GM23338 (cell line): Measurements from ENCODE around the gene GIMAP4. TPM values are rescaled to one million over a fixed set of nuclear protein-coding genes. Genes with fewer than 3 reads are reported as not detected.

Experiments used
- ATAC-seq: fragments of 200-7000 bp; cut with Tn5 transposase; 3 replicates; pipeline ENCODE4 v1.9.1; 2020
- DNase-seq: peaks from one replicate; pipeline ENCODE4 v3.0.0-alpha.2; 2015; ENCODE audit warnings: low spot score
- H2AFZ ChIP-seq: fragments of 200-600 bp; sonication (generic); 2 replicates; pipeline ENCODE4 v1.8.0; 2016; ENCODE audit warnings: antibody characterized with exemption, mild to moderate bottlenecking, moderate library complexity
- H3F3A ChIP-seq: fragments of 200-600 bp; sonication (generic); replicated peaks from 2 replicates; pipeline ENCODE4 v1.8.0; 2017; ENCODE audit warnings: antibody characterized with exemption, mixed run types, low read depth
- H3K27ac ChIP-seq: fragments of 200-600 bp; sonication (generic); 2 replicates; pipeline ENCODE4 v1.6.1; 2016; ENCODE audit warnings: low read depth
- H3K27me3 ChIP-seq: fragments of 200-600 bp; sonication (generic); 2 replicates; pipeline ENCODE4 v1.8.0; 2016; ENCODE audit warnings: mild to moderate bottlenecking, mixed run types, moderate library complexity; ENCODE audit not compliant: insufficient read depth
- H3K36me3 ChIP-seq: fragments of 200-600 bp; sonication (generic); 2 replicates; pipeline ENCODE4 v1.8.0; 2016; ENCODE audit warnings: mild to moderate bottlenecking; ENCODE audit not compliant: insufficient read depth
- H3K4me1 ChIP-seq: fragments of 200-600 bp; sonication (generic); 2 replicates; pipeline ENCODE4 v1.8.0; 2016; ENCODE audit warnings: mild to moderate bottlenecking, moderate library complexity; ENCODE audit not compliant: insufficient read depth
- H3K4me2 ChIP-seq: fragments of 200-600 bp; sonication (generic); 2 replicates; pipeline ENCODE4 v1.7.1; 2017; ENCODE audit warnings: mixed run types
- H3K4me3 ChIP-seq: fragments of 200-600 bp; sonication (generic); 2 replicates; pipeline ENCODE4 v1.6.1; 2016; ENCODE audit warnings: mixed run types
- H3K79me2 ChIP-seq: fragments of 200-600 bp; sonication (generic); replicated peaks from 2 replicates; pipeline ENCODE4 v1.8.0; 2017; ENCODE audit warnings: mild to moderate bottlenecking; ENCODE audit not compliant: insufficient read depth
- H3K9me2 ChIP-seq: fragments of 200-600 bp; sonication (generic); 2 replicates; pipeline ENCODE4 v1.8.0; 2017; ENCODE audit not compliant: insufficient read depth
- H4K20me1 ChIP-seq: fragments of 200-600 bp; sonication (generic); replicated peaks from 2 replicates; pipeline ENCODE4 v1.8.0; 2017; ENCODE audit warnings: mild to moderate bottlenecking; ENCODE audit not compliant: insufficient read depth
- H3K27ac Mint-ChIP-seq: 2 replicates; pipeline ENCODE4 v1.8.0; 2020; ENCODE audit warnings: inconsistent platforms, mild to moderate bottlenecking, moderate library complexity, mixed read lengths
- H3K27me3 Mint-ChIP-seq: 3 replicates; pipeline ENCODE4 v1.8.0; 2022; ENCODE audit warnings: low read depth, mild to moderate bottlenecking, moderate library complexity, mixed read lengths, inconsistent platforms; ENCODE audit not compliant: insufficient read depth, poor library complexity
- H3K36me3 Mint-ChIP-seq: 3 replicates; pipeline ENCODE4 v1.8.0; 2021; ENCODE audit warnings: low read depth, mild to moderate bottlenecking, inconsistent platforms, moderate library complexity, mixed read lengths
- H3K4me1 Mint-ChIP-seq: 3 replicates; pipeline ENCODE4 v1.8.0; 2020; ENCODE audit warnings: mild to moderate bottlenecking, inconsistent platforms, mixed read lengths
- H3K4me3 Mint-ChIP-seq: 3 replicates; pipeline ENCODE4 v1.8.0; 2021; ENCODE audit warnings: moderate library complexity, mild to moderate bottlenecking, inconsistent platforms, mixed read lengths
- H3K9me3 Mint-ChIP-seq: 3 replicates; pipeline ENCODE4 v1.8.0; 2020; ENCODE audit warnings: moderate library complexity, mild to moderate bottlenecking, inconsistent platforms, mixed read lengths
- CREB1 ChIP-seq: fragments of 250-450 bp; sonication (Bioruptor Pico); IDR thresholded peaks from 2 replicates; pipeline ENCODE4 v1.5.0; 2020; ENCODE audit warnings: low read depth, mild to moderate bottlenecking, moderate library complexity
- EZH2 ChIP-seq: fragments of 200-600 bp; sonication (generic); IDR thresholded peaks from one replicate; pipeline ENCODE4 v1.8.0; 2017; ENCODE audit warnings: antibody characterized with exemption, mild to moderate bottlenecking, low read depth; ENCODE audit not compliant: unreplicated experiment
- EZH2phosphoT487 ChIP-seq: fragments of 200-600 bp; sonication (generic); IDR thresholded peaks from one replicate; pipeline ENCODE4 v1.8.1; 2018; ENCODE audit warnings: antibody characterized with exemption; ENCODE audit not compliant: unreplicated experiment
- JUNB ChIP-seq: IDR thresholded peaks from one replicate; pipeline ENCODE4 v1.6.1; 2016; ENCODE audit warnings: antibody characterized with exemption; ENCODE audit not compliant: unreplicated experiment
- NANOG ChIP-seq: IDR thresholded peaks from 2 replicates; pipeline ENCODE4 v1.6.1; 2016; ENCODE audit warnings: antibody characterized with exemption, borderline replicate concordance
- POLR2AphosphoS5 ChIP-seq: IDR thresholded peaks from 2 replicates; pipeline ENCODE4 v1.6.1; 2016; ENCODE audit warnings: antibody characterized with exemption, low read depth
- STAT1 ChIP-seq: IDR thresholded peaks from one replicate; pipeline ENCODE4 v1.6.1; 2016; ENCODE audit warnings: antibody characterized with exemption; ENCODE audit not compliant: unreplicated experiment
- ZNF114 ChIP-seq: fragments of 250-450 bp; sonication (Bioruptor Pico); IDR thresholded peaks from 2 replicates; pipeline ENCODE4 v1.5.0; 2020; ENCODE audit warnings: mild to moderate bottlenecking, moderate library complexity
- ZNF331 ChIP-seq: fragments of 250-450 bp; sonication (Bioruptor Pico); IDR thresholded peaks from 2 replicates; pipeline ENCODE4 v1.5.0; 2020; ENCODE audit warnings: low read depth, mild to moderate bottlenecking, moderate library complexity
- polyA plus RNA-seq: library from polyadenylated mRNA; unstranded; fragments of >200 nt; fragmentation: Nextera tagmentation; extraction: Ambion mirVana; gene quantifications from 2 replicates; pipeline ENCODE4 v1.2.1, GENCODE V29; 2016
- total RNA-seq: library from RNA; depleted of rRNA; stranded (reverse); fragments of >200 nt; shearing (Covaris generic); gene quantifications from 2 replicates; pipeline ENCODE4 v1.2.3, GENCODE V29; 2014
- TF ChIP-seq, protein P1 (sequence below), 2 experiments: fragments of 200-600 bp in 1 of 2; sonication (generic) in 1 of 2; conservative IDR thresholded peaks; 2 replicates each; pipeline versions ENCODE4 v1.5.1 to v1.6.1; 2016 to 2017; ENCODE audit warnings: antibody characterized with exemption in 2 of 2, low read depth in 2 of 2, mild to moderate bottlenecking in 2 of 2, moderate library complexity in 1 of 2
- TF ChIP-seq, protein P2 (sequence below): fragments of 250-450 bp; sonication (Bioruptor Pico); IDR thresholded peaks from 2 replicates; pipeline ENCODE4 v1.5.0; 2020; ENCODE audit warnings: mild to moderate bottlenecking, moderate library complexity
- TF ChIP-seq, protein P3 (sequence below): IDR thresholded peaks from one replicate; pipeline ENCODE4 v1.6.1; 2018; ENCODE audit warnings: antibody characterized with exemption; ENCODE audit not compliant: unreplicated experiment
- TF ChIP-seq, protein P4 (sequence below): IDR thresholded peaks from 2 replicates; pipeline ENCODE4 v1.6.1; 2016; ENCODE audit warnings: antibody characterized with exemption

Gene GIMAP4
- total and polyA plus RNA-seq, 2 experiments from 2014 or later, result not detected

DNA sequence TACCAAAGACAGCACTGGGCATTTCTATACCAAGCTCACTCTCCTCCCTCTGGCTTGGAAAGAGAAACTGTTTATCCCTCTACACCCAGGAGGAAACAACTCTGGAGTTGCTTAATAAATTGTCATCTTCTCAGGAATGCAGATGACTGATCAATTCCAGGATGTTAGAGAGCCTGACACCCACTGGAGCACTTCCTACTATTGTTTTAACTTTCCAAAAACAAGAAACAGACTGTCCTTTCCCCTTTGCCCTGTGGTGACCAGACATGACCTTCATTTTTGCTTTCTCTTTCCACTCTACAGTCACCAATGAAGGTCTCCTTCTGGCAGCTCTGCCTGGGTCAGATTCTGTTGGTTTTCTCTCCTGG is 19.6 kb downstream of the GIMAP4 start:
- no peaks in the 10 kb centered on the region for H3K4me1 Mint-ChIP-seq
- DNase-seq, result no peak
- H3K27ac Mint-ChIP-seq, result no peak overlapping the region
- Histone ChIP-seq H2AFZ (no peak overlapping the region), H3K36me3 (no peaks in the 10 kb centered on the region), H4K20me1 (no peaks in the 10 kb centered on the region), H3K9me2 (no peaks in the 10 kb centered on the region; the same call in none of the 2 replicates), H3K4me2 (no peak overlapping the region), H3K4me1 (no peaks in the 10 kb centered on the region), H3K27ac (no peak overlapping the region), H3K27me3 (no peaks in the 10 kb centered on the region), H3K4me3 (no peak overlapping the region), H3F3A (no peaks in the 10 kb centered on the region), H3K79me2 (no peaks in the 10 kb centered on the region)
- TF ChIP-seq CREB1 (CRISPR knock-in tag) (no peak), EZH2 (no peak), JUNB (no peak), ZNF114 (CRISPR knock-in tag) (no peak), POLR2AphosphoS5 (no peak), STAT1 (no peak), EZH2phosphoT487 (no peak), NANOG (no peak), ZNF331 (CRISPR knock-in tag) (no peak)
- TF ChIP-seq, protein P1, sequence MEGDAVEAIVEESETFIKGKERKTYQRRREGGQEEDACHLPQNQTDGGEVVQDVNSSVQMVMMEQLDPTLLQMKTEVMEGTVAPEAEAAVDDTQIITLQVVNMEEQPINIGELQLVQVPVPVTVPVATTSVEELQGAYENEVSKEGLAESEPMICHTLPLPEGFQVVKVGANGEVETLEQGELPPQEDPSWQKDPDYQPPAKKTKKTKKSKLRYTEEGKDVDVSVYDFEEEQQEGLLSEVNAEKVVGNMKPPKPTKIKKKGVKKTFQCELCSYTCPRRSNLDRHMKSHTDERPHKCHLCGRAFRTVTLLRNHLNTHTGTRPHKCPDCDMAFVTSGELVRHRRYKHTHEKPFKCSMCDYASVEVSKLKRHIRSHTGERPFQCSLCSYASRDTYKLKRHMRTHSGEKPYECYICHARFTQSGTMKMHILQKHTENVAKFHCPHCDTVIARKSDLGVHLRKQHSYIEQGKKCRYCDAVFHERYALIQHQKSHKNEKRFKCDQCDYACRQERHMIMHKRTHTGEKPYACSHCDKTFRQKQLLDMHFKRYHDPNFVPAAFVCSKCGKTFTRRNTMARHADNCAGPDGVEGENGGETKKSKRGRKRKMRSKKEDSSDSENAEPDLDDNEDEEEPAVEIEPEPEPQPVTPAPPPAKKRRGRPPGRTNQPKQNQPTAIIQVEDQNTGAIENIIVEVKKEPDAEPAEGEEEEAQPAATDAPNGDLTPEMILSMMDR (conservative IDR thresholded peaks at IDR 0.05; ENCODE audit: low read depth in 2 of 2), result no peak
- TF ChIP-seq, protein P2, sequence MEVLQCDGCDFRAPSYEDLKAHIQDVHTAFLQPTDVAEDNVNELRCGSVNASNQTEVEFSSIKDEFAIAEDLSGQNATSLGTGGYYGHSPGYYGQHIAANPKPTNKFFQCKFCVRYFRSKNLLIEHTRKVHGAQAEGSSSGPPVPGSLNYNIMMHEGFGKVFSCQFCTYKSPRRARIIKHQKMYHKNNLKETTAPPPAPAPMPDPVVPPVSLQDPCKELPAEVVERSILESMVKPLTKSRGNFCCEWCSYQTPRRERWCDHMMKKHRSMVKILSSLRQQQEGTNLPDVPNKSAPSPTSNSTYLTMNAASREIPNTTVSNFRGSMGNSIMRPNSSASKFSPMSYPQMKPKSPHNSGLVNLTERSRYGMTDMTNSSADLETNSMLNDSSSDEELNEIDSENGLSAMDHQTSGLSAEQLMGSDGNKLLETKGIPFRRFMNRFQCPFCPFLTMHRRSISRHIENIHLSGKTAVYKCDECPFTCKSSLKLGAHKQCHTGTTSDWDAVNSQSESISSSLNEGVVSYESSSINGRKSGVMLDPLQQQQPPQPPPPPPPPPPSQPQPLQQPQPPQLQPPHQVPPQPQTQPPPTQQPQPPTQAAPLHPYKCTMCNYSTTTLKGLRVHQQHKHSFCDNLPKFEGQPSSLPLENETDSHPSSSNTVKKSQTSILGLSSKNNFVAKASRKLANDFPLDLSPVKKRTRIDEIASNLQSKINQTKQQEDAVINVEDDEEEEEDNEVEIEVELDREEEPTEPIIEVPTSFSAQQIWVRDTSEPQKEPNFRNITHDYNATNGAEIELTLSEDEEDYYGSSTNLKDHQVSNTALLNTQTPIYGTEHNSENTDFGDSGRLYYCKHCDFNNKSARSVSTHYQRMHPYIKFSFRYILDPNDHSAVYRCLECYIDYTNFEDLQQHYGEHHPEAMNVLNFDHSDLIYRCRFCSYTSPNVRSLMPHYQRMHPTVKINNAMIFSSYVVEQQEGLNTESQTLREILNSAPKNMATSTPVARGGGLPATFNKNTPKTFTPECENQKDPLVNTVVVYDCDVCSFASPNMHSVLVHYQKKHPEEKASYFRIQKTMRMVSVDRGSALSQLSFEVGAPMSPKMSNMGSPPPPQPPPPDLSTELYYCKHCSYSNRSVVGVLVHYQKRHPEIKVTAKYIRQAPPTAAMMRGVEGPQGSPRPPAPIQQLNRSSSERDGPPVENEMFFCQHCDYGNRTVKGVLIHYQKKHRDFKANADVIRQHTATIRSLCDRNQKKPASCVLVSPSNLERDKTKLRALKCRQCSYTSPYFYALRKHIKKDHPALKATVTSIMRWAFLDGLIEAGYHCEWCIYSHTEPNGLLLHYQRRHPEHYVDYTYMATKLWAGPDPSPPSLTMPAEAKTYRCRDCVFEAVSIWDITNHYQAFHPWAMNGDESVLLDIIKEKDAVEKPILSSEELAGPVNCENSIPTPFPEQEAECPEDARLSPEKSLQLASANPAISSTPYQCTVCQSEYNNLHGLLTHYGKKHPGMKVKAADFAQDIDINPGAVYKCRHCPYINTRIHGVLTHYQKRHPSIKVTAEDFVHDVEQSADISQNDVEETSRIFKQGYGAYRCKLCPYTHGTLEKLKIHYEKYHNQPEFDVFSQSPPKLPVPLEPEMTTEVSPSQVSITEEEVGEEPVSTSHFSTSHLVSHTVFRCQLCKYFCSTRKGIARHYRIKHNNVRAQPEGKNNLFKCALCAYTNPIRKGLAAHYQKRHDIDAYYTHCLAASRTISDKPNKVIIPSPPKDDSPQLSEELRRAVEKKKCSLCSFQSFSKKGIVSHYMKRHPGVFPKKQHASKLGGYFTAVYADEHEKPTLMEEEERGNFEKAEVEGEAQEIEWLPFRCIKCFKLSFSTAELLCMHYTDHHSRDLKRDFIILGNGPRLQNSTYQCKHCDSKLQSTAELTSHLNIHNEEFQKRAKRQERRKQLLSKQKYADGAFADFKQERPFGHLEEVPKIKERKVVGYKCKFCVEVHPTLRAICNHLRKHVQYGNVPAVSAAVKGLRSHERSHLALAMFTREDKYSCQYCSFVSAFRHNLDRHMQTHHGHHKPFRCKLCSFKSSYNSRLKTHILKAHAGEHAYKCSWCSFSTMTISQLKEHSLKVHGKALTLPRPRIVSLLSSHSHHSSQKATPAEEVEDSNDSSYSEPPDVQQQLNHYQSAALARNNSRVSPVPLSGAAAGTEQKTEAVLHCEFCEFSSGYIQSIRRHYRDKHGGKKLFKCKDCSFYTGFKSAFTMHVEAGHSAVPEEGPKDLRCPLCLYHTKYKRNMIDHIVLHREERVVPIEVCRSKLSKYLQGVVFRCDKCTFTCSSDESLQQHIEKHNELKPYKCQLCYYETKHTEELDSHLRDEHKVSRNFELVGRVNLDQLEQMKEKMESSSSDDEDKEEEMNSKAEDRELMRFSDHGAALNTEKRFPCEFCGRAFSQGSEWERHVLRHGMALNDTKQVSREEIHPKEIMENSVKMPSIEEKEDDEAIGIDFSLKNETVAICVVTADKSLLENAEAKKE (CRISPR knock-in tag), result no peak
- TF ChIP-seq, protein P3, sequence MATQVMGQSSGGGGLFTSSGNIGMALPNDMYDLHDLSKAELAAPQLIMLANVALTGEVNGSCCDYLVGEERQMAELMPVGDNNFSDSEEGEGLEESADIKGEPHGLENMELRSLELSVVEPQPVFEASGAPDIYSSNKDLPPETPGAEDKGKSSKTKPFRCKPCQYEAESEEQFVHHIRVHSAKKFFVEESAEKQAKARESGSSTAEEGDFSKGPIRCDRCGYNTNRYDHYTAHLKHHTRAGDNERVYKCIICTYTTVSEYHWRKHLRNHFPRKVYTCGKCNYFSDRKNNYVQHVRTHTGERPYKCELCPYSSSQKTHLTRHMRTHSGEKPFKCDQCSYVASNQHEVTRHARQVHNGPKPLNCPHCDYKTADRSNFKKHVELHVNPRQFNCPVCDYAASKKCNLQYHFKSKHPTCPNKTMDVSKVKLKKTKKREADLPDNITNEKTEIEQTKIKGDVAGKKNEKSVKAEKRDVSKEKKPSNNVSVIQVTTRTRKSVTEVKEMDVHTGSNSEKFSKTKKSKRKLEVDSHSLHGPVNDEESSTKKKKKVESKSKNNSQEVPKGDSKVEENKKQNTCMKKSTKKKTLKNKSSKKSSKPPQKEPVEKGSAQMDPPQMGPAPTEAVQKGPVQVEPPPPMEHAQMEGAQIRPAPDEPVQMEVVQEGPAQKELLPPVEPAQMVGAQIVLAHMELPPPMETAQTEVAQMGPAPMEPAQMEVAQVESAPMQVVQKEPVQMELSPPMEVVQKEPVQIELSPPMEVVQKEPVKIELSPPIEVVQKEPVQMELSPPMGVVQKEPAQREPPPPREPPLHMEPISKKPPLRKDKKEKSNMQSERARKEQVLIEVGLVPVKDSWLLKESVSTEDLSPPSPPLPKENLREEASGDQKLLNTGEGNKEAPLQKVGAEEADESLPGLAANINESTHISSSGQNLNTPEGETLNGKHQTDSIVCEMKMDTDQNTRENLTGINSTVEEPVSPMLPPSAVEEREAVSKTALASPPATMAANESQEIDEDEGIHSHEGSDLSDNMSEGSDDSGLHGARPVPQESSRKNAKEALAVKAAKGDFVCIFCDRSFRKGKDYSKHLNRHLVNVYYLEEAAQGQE, result no peak
- TF ChIP-seq, protein P4, sequence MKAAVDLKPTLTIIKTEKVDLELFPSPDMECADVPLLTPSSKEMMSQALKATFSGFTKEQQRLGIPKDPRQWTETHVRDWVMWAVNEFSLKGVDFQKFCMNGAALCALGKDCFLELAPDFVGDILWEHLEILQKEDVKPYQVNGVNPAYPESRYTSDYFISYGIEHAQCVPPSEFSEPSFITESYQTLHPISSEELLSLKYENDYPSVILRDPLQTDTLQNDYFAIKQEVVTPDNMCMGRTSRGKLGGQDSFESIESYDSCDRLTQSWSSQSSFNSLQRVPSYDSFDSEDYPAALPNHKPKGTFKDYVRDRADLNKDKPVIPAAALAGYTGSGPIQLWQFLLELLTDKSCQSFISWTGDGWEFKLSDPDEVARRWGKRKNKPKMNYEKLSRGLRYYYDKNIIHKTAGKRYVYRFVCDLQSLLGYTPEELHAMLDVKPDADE, result no peak
- ATAC-seq, result no peak
- peaks cover 2% of the 10 kb centered on the region for H3K27me3 Mint-ChIP-seq
- no peak overlapping the region for H3K4me3 Mint-ChIP-seq
- H3K36me3 Mint-ChIP-seq, result no peaks in the 10 kb centered on the region
- peaks cover 3% of the 10 kb centered on the region; the same call in 1 of the 3 replicates for H3K9me3 Mint-ChIP-seq
